ENCODE results near the gene SALL1.

Gene SALL1

GRCh38 chr16:51112323-51112722, 38.7 kb downstream of the SALL1 start:
- Histone ChIP-seq H3K4me1 (ENCODE audit: control insufficient read depth, insufficient read depth, low read length) (no peaks in the 10 kb centered on the region), H3K27ac (ENCODE audit: low read length) (no peak overlapping the region), H3K27me3 (ENCODE audit: control insufficient read depth in 1 of 2, insufficient read depth in 2 of 2, low read length in 2 of 2) (peaks cover 23 to 29% of the 10 kb centered on the region in 2 donors)

GRCh38 chr16:51111759-51112158, 39.3 kb downstream of the SALL1 start:
- H3K27me3 ChIP-seq (ENCODE audit: control insufficient read depth in 1 of 2, insufficient read depth in 2 of 2, low read length in 2 of 2) = peaks cover 24 to 29% of the 10 kb centered on the region in 2 donors
- H3K4me1 ChIP-seq (ENCODE audit: control insufficient read depth, insufficient read depth, low read length) = no peaks in the 10 kb centered on the region
- H3K27ac ChIP-seq (ENCODE audit: low read length) = no peak overlapping the region
- no peaks in the 10 kb centered on the region for H3K36me3 ChIP-seq (ENCODE audit: control insufficient read depth in 2 of 2, insufficient read depth in 2 of 2, low read length in 2 of 2)
- no peak overlapping the region for H3K9ac ChIP-seq (ENCODE audit: low read length in 2 of 2)
- no peak overlapping the region for H3K4me3 ChIP-seq (ENCODE audit: low read length in 2 of 2)
- H3K9me3 ChIP-seq (ENCODE audit: control insufficient read depth in 2 of 2, low read length in 2 of 2) = peaks cover 0 to 5% of the 10 kb centered on the region in 2 donors

More at GRCh38 chr16:51112323-51112722, 38.7 kb downstream of the SALL1 start:
- Histone ChIP-seq H3K9me3 (ENCODE audit: control insufficient read depth in 2 of 2, low read length in 2 of 2) (peaks cover 0 to 5% of the 10 kb centered on the region in 2 donors), H3K4me3 (ENCODE audit: low read length in 2 of 2) (no peak overlapping the region), H3K36me3 (ENCODE audit: control insufficient read depth in 2 of 2, insufficient read depth in 2 of 2, low read length in 2 of 2) (no peaks in the 10 kb centered on the region), H3K9ac (ENCODE audit: low read length in 2 of 2) (no peak overlapping the region)

GRCh38 chr16:51110700-51111157, 40.3 kb downstream of the SALL1 start:
- H3K9ac ChIP-seq (ENCODE audit: low read length in 2 of 2) = no peak overlapping the region
- no peak overlapping the region for H3K27ac ChIP-seq (ENCODE audit: low read length)
- no peaks in the 10 kb centered on the region for H3K4me1 ChIP-seq (ENCODE audit: control insufficient read depth, insufficient read depth, low read length)
- no peaks in the 10 kb centered on the region for H3K36me3 ChIP-seq (ENCODE audit: control insufficient read depth in 2 of 2, insufficient read depth in 2 of 2, low read length in 2 of 2)
- peaks cover 24 to 28% of the 10 kb centered on the region in 2 donors for H3K27me3 ChIP-seq (ENCODE audit: control insufficient read depth in 1 of 2, insufficient read depth in 2 of 2, low read length in 2 of 2)
- H3K4me3 ChIP-seq (ENCODE audit: low read length in 2 of 2) = no peak overlapping the region
- peaks cover 0 to 5% of the 10 kb centered on the region in 2 donors for H3K9me3 ChIP-seq (ENCODE audit: control insufficient read depth in 2 of 2, low read length in 2 of 2)

- Histone ChIP-seq H3K36me3 (ENCODE audit: control insufficient read depth in 2 of 2, insufficient read depth in 2 of 2, low read length in 2 of 2) (no peaks in the 10 kb centered on the region), H3K27ac (ENCODE audit: low read length) (no peak overlapping the region), H3K4me1 (ENCODE audit: control insufficient read depth, insufficient read depth, low read length) (no peaks in the 10 kb centered on the region), H3K9ac (ENCODE audit: low read length in 2 of 2) (no peak overlapping the region), H3K9me3 (ENCODE audit: control insufficient read depth in 2 of 2, low read length in 2 of 2) (peaks cover 0 to 7% of the 10 kb centered on the region in 2 donors), H3K4me3 (ENCODE audit: low read length in 2 of 2) (no peak overlapping the region), H3K27me3 (ENCODE audit: control insufficient read depth in 1 of 2, insufficient read depth in 2 of 2, low read length in 2 of 2) (peaks cover 13% of the 10 kb centered on the region in 2 donors)
Observed at GRCh38 chr16:51109173-51109572, 41.9 kb downstream of the SALL1 start.

- no peaks in the 10 kb centered on the region for H3K36me3 ChIP-seq (ENCODE audit: control insufficient read depth in 2 of 2, insufficient read depth in 2 of 2, low read length in 2 of 2)
- no peaks in the 10 kb centered on the region for H3K4me1 ChIP-seq (ENCODE audit: control insufficient read depth, insufficient read depth, low read length)
- no peak overlapping the region for H3K9ac ChIP-seq (ENCODE audit: low read length in 2 of 2)
- peaks cover 0 to 7% of the 10 kb centered on the region in 2 donors for H3K9me3 ChIP-seq (ENCODE audit: control insufficient read depth in 2 of 2, low read length in 2 of 2)
- H3K27me3 ChIP-seq (ENCODE audit: control insufficient read depth in 1 of 2, insufficient read depth in 2 of 2, low read length in 2 of 2) = peaks cover 2 to 13% of the 10 kb centered on the region in 2 donors
- H3K4me3 ChIP-seq (ENCODE audit: low read length in 2 of 2) = no peak overlapping the region
- no peak overlapping the region for H3K27ac ChIP-seq (ENCODE audit: low read length)
Observed at GRCh38 chr16:51107742-51108141, 43.3 kb downstream of the SALL1 start.

GRCh38 chr16:51106535-51106934, 44.5 kb downstream of the SALL1 start:
- H3K27me3 ChIP-seq (ENCODE audit: control insufficient read depth in 1 of 2, insufficient read depth in 2 of 2, low read length in 2 of 2) = peaks cover 0 to 7% of the 10 kb centered on the region in 2 donors
- no peak overlapping the region for H3K9ac ChIP-seq (ENCODE audit: low read length in 2 of 2)
- no peak overlapping the region for H3K4me3 ChIP-seq (ENCODE audit: low read length in 2 of 2)
- no peaks in the 10 kb centered on the region for H3K36me3 ChIP-seq (ENCODE audit: control insufficient read depth in 2 of 2, insufficient read depth in 2 of 2, low read length in 2 of 2)
- no peaks in the 10 kb centered on the region for H3K4me1 ChIP-seq (ENCODE audit: control insufficient read depth, insufficient read depth, low read length)
- peaks cover 0 to 7% of the 10 kb centered on the region in 2 donors for H3K9me3 ChIP-seq (ENCODE audit: control insufficient read depth in 2 of 2, low read length in 2 of 2)
- H3K27ac ChIP-seq (ENCODE audit: low read length) = no peak overlapping the region

- Histone ChIP-seq H3K36me3 (ENCODE audit: control insufficient read depth in 2 of 2, insufficient read depth in 2 of 2, low read length in 2 of 2) (no peaks in the 10 kb centered on the region), H3K27ac (ENCODE audit: low read length) (no peak overlapping the region), H3K4me3 (ENCODE audit: low read length in 2 of 2) (no peak overlapping the region), H3K27me3 (ENCODE audit: control insufficient read depth in 1 of 2, insufficient read depth in 2 of 2, low read length in 2 of 2) (peaks cover 2% of the 10 kb centered on the region in 2 donors), H3K9ac (ENCODE audit: low read length in 2 of 2) (no peak overlapping the region), H3K4me1 (ENCODE audit: control insufficient read depth, insufficient read depth, low read length) (no peaks in the 10 kb centered on the region), H3K9me3 (ENCODE audit: control insufficient read depth in 2 of 2, low read length in 2 of 2) (peaks cover 0 to 2% of the 10 kb centered on the region in 2 donors)
Observed at GRCh38 chr16:51103590-51103989, 47.5 kb downstream of the SALL1 start.

- Histone ChIP-seq H3K4me3 (ENCODE audit: low read length in 2 of 2) (no peak overlapping the region), H3K9ac (ENCODE audit: low read length in 2 of 2) (no peak overlapping the region), H3K27ac (ENCODE audit: low read length) (no peak overlapping the region), H3K9me3 (ENCODE audit: control insufficient read depth in 2 of 2, low read length in 2 of 2) (no peaks in the 10 kb centered on the region), H3K27me3 (ENCODE audit: control insufficient read depth in 1 of 2, insufficient read depth in 2 of 2, low read length in 2 of 2) (peaks cover 0 to 12% of the 10 kb centered on the region in 2 donors), H3K36me3 (ENCODE audit: control insufficient read depth in 2 of 2, insufficient read depth in 2 of 2, low read length in 2 of 2) (no peaks in the 10 kb centered on the region), H3K4me1 (ENCODE audit: control insufficient read depth, insufficient read depth, low read length) (no peaks in the 10 kb centered on the region)
Observed at GRCh38 chr16:51097729-51098128, 53.3 kb downstream of the SALL1 start.

- peaks cover 0 to 12% of the 10 kb centered on the region in 2 donors for H3K27me3 ChIP-seq (ENCODE audit: control insufficient read depth in 1 of 2, insufficient read depth in 2 of 2, low read length in 2 of 2)
- H3K4me1 ChIP-seq (ENCODE audit: control insufficient read depth, insufficient read depth, low read length) = no peaks in the 10 kb centered on the region
- peaks cover 0 to 8% of the 10 kb centered on the region in 2 donors for H3K9me3 ChIP-seq (ENCODE audit: control insufficient read depth in 2 of 2, low read length in 2 of 2)
- H3K27ac ChIP-seq (ENCODE audit: low read length) = no peak overlapping the region
- H3K9ac ChIP-seq (ENCODE audit: low read length in 2 of 2) = no peak overlapping the region
- no peaks in the 10 kb centered on the region for H3K36me3 ChIP-seq (ENCODE audit: control insufficient read depth in 2 of 2, insufficient read depth in 2 of 2, low read length in 2 of 2)
- no peak overlapping the region for H3K4me3 ChIP-seq (ENCODE audit: low read length in 2 of 2)
Observed at GRCh38 chr16:51095890-51096626, 55.0 kb downstream of the SALL1 start.

- Histone ChIP-seq H3K27me3 (ENCODE audit: control insufficient read depth in 1 of 2, insufficient read depth in 2 of 2, low read length in 2 of 2) (peaks cover 0 to 12% of the 10 kb centered on the region in 2 donors), H3K36me3 (ENCODE audit: control insufficient read depth in 2 of 2, insufficient read depth in 2 of 2, low read length in 2 of 2) (no peaks in the 10 kb centered on the region), H3K4me1 (ENCODE audit: control insufficient read depth, insufficient read depth, low read length) (no peaks in the 10 kb centered on the region), H3K4me3 (ENCODE audit: low read length in 2 of 2) (no peak overlapping the region), H3K27ac (ENCODE audit: low read length) (no peak overlapping the region), H3K9me3 (ENCODE audit: control insufficient read depth in 2 of 2, low read length in 2 of 2) (peaks cover 0 to 8% of the 10 kb centered on the region in 2 donors), H3K9ac (ENCODE audit: low read length in 2 of 2) (no peak overlapping the region)
Observed at GRCh38 chr16:51095084-51095881, 55.8 kb downstream of the SALL1 start.

Measured in stomach smooth muscle (tissue), 2 donors.